H1 (cell line): ENCODE data around the gene ASXL1. TPM values are rescaled to one million over a fixed set of nuclear protein-coding genes. Genes with fewer than 3 reads are reported as not detected.

Source experiments
- CTCF ChIA-PET: fragments of 300-600 bp; sonication (Branson Sonifier 250); formaldehyde crosslinking; loops from one replicate; lab custom pipeline; 2021; ENCODE audit not compliant: partially characterized antibody; lab: Charles Lee
- POLR2A ChIA-PET: fragments of 300-600 bp; sonication (Branson Sonifier 250); formaldehyde crosslinking; loops from one replicate; lab custom pipeline; 2021; ENCODE audit warnings: inconsistent platforms; ENCODE audit not compliant: partially characterized antibody; lab: Charles Lee
- DNase-seq, 2 experiments: peaks; one replicate each; pipeline versions ENCODE4 v3.0.0 to v3.0.0-alpha.2; 2010 to 2022; ENCODE audit warnings: low spot score in 2 of 2, low read depth in 1 of 2, mixed read lengths in 1 of 2
- FAIRE-seq: peaks from 2 replicates; lab custom pipeline; 2011; peaks lifted over from hg19 to GRCh38; lab: Jason Lieb, UNC
- H2AFZ ChIP-seq: 2 replicates; pipeline ENCODE4 v1.8.1; 2012; ENCODE audit warnings: low read length, inconsistent platforms
- H2AK5ac ChIP-seq: 2 replicates; pipeline ENCODE4 v1.6.1; 2013; ENCODE audit warnings: low read depth, low read length
- H2BK120ac ChIP-seq: replicated peaks from 2 replicates; pipeline ENCODE3; 2013; ENCODE audit warnings: low read depth, low read length, inconsistent platforms
- H2BK12ac ChIP-seq: 2 replicates; pipeline ENCODE4 v1.6.1; 2013; ENCODE audit warnings: low read depth, low read length
- H2BK15ac ChIP-seq: 2 replicates; pipeline ENCODE4 v1.6.1; 2013; ENCODE audit warnings: low read length
- H2BK20ac ChIP-seq: 2 replicates; pipeline ENCODE4 v1.6.1; 2013; ENCODE audit warnings: low read length
- H2BK5ac ChIP-seq: 2 replicates; pipeline ENCODE4 v1.6.1; 2013; ENCODE audit warnings: low read depth, low read length
- H3K14ac ChIP-seq: 2 replicates; pipeline ENCODE4 v1.6.1; 2013; ENCODE audit warnings: inconsistent platforms; ENCODE audit not compliant: insufficient read length
- H3K18ac ChIP-seq: 2 replicates; pipeline ENCODE4 v1.6.1; 2013; ENCODE audit warnings: low read length; ENCODE audit errors: extremely low read depth
- H3K23ac ChIP-seq: 2 replicates; pipeline ENCODE4 v1.6.1; 2013; ENCODE audit warnings: inconsistent platforms; ENCODE audit not compliant: insufficient read length
- H3K23me2 ChIP-seq: 2 replicates; pipeline ENCODE4 v1.6.1; 2013; ENCODE audit warnings: low read depth, low read length
- H3K27ac ChIP-seq: 2 replicates; pipeline ENCODE4 v1.6.1; 2011; ENCODE audit warnings: low read depth, low read length, inconsistent platforms
- H3K27me3 ChIP-seq, 4 experiments: replicated peaks in 1 of 4; 1 replicate in 1 of 4; 2 replicates in 3 of 4; pipeline versions ENCODE4 v1.6.1 to v1.8.1; 2011 to 2013; ENCODE audit warnings: low read length in 3 of 4, mild to moderate bottlenecking in 3 of 4, inconsistent platforms in 2 of 4, mixed read lengths in 2 of 4, moderate library complexity in 1 of 4; ENCODE audit not compliant: control insufficient read depth in 3 of 4, insufficient read depth in 3 of 4; ENCODE audit errors: extremely low read depth in 1 of 4
- H3K36me3 ChIP-seq, 4 experiments: 2 replicates each; pipeline versions ENCODE4 v1.6.1 to v1.8.1; 2011 to 2013; ENCODE audit warnings: mild to moderate bottlenecking in 4 of 4, low read length in 3 of 4, moderate library complexity in 2 of 4, control low read depth in 1 of 4, inconsistent platforms in 1 of 4; ENCODE audit not compliant: insufficient read depth in 4 of 4, control insufficient read depth in 2 of 4
- H3K4ac ChIP-seq: replicated peaks from 2 replicates; pipeline ENCODE3; 2013; ENCODE audit warnings: low read length, low read depth, mixed read lengths, inconsistent platforms; ENCODE audit not compliant: insufficient read length
- H3K4me1 ChIP-seq, 4 experiments: replicated peaks in 1 of 4; 1 replicate in 1 of 4; 2 replicates in 3 of 4; pipeline versions ENCODE4 v1.6.1 to v1.8.1; 2011 to 2013; ENCODE audit warnings: low read length in 3 of 4, inconsistent platforms in 2 of 4, mixed read lengths in 1 of 4; ENCODE audit not compliant: insufficient read depth in 4 of 4, control insufficient read depth in 3 of 4
- H3K4me2 ChIP-seq, 2 experiments: 2 replicates each; pipeline versions ENCODE4 v1.6.1 to v1.8.1; 2011 to 2013; ENCODE audit warnings: low read depth in 2 of 2, low read length in 2 of 2, control low read depth in 1 of 2, inconsistent platforms in 1 of 2, mild to moderate bottlenecking in 1 of 2; ENCODE audit not compliant: insufficient read depth in 1 of 2
- H3K4me3 ChIP-seq, 4 experiments: fragments of 200-600, 300-600 bp in 1 of 4; sonication (generic), shearing (Covaris generic), sonication (Bioruptor Twin) in 1 of 4; 2 replicates each; pipeline versions ENCODE4 v1.5.1 to v1.8.1; 2011 to 2016; ENCODE audit warnings: low read length in 4 of 4, low read depth in 3 of 4, control low read depth in 2 of 4, inconsistent platforms in 2 of 4, mild to moderate bottlenecking in 2 of 4, mixed read lengths in 1 of 4, moderate library complexity in 1 of 4; ENCODE audit not compliant: insufficient read depth in 2 of 4; ENCODE audit errors: extremely low read depth in 1 of 4
- H3K56ac ChIP-seq: replicated peaks from 2 replicates; pipeline ENCODE3; 2013; ENCODE audit warnings: low read depth, mild to moderate bottlenecking, mixed read lengths, low read length, inconsistent platforms; ENCODE audit not compliant: insufficient read length
- H3K79me1 ChIP-seq: 2 replicates; pipeline ENCODE4 v1.6.1; 2013; ENCODE audit warnings: low read depth, low read length, control low read depth
- H3K79me2 ChIP-seq, 2 experiments: 2 replicates each; pipeline versions ENCODE4 v1.6.1 to v1.8.1; 2012 to 2013; ENCODE audit warnings: low read length in 2 of 2, mild to moderate bottlenecking in 2 of 2, inconsistent platforms in 1 of 2; ENCODE audit not compliant: insufficient read depth in 2 of 2, control insufficient read depth in 1 of 2
- H3K9ac ChIP-seq, 4 experiments: replicated peaks in 1 of 4; 1 replicate in 1 of 4; 2 replicates in 3 of 4; pipeline versions ENCODE4 v1.6.1 to v1.8.1; 2011 to 2013; ENCODE audit warnings: low read depth in 3 of 4, low read length in 3 of 4, control low read depth in 2 of 4, mild to moderate bottlenecking in 2 of 4, moderate library complexity in 2 of 4, inconsistent platforms in 1 of 4; ENCODE audit errors: extremely low read depth in 1 of 4
- H3K9me3 ChIP-seq, 2 experiments: 2 replicates each; pipeline versions ENCODE4 v1.6.1 to v1.8.1; 2012 to 2013; ENCODE audit warnings: mild to moderate bottlenecking in 2 of 2, moderate library complexity in 2 of 2, control low read depth in 1 of 2, inconsistent platforms in 1 of 2, low read depth in 1 of 2, low read length in 1 of 2, mixed read lengths in 1 of 2; ENCODE audit not compliant: insufficient read depth in 2 of 2
- H4K20me1 ChIP-seq, 2 experiments: replicated peaks in 1 of 2; 2 replicates each; pipeline versions ENCODE3 to v1.8.1; 2011 to 2013; ENCODE audit warnings: inconsistent platforms in 2 of 2, low read length in 2 of 2, mild to moderate bottlenecking in 1 of 2; ENCODE audit not compliant: insufficient read depth in 2 of 2, control insufficient read depth in 1 of 2
- H4K5ac ChIP-seq: 2 replicates; pipeline ENCODE4 v1.6.1; 2013; ENCODE audit warnings: low read length, low read depth, mixed read lengths, inconsistent platforms; ENCODE audit not compliant: insufficient read length
- H4K8ac ChIP-seq: 2 replicates; pipeline ENCODE4 v1.8.0; 2013; ENCODE audit warnings: mild to moderate bottlenecking, moderate library complexity, low read length, inconsistent platforms; ENCODE audit not compliant: insufficient read depth; ENCODE audit errors: extremely low read depth
- H4K91ac ChIP-seq: replicated peaks from 2 replicates; pipeline ENCODE3; 2013; ENCODE audit warnings: low read length, mixed read lengths, inconsistent platforms; ENCODE audit not compliant: insufficient read length
- ATF2 ChIP-seq: IDR thresholded peaks from 2 replicates; pipeline ENCODE4 v1.6.1; 2012; ENCODE audit warnings: low read length, inconsistent platforms
- CTBP2 ChIP-seq: IDR thresholded peaks from 2 replicates; pipeline ENCODE4 v1.7.0; 2011; ENCODE audit warnings: borderline replicate concordance, mild to moderate bottlenecking, moderate library complexity, mixed read lengths, low read length; ENCODE audit not compliant: insufficient read depth, insufficient read length
- CTCF ChIP-seq, 3 experiments: IDR thresholded peaks; 1 replicate in 2 of 3; 2 replicates in 1 of 3; pipeline versions ENCODE4 v1.5.1 to v1.6.1; 2011; ENCODE audit warnings: low read length in 3 of 3, mild to moderate bottlenecking in 3 of 3, inconsistent platforms in 2 of 3, low read depth in 1 of 3, moderate library complexity in 1 of 3; ENCODE audit not compliant: insufficient read depth in 1 of 3; ENCODE audit errors: control extremely low read depth in 1 of 3
- NRF1 ChIP-seq: IDR thresholded peaks from 2 replicates; pipeline ENCODE4 v1.6.1; 2011; ENCODE audit warnings: mild to moderate bottlenecking, low read depth, low read length, improper control_type of control experiment
- SP2 ChIP-seq: IDR thresholded peaks from 2 replicates; pipeline ENCODE4 v1.6.1; 2012; ENCODE audit warnings: mild to moderate bottlenecking, low read length, inconsistent platforms
- WGBS, 2 experiments: shearing (Covaris generic) in 1 of 2; methylation state at CpG; one replicate each; pipeline versions ENCODE4 v1.1.6 to v1.1.7; 2013 to 2015; ENCODE audit warnings: low lambda C conversion rate in 2 of 2, mixed read lengths in 2 of 2, inconsistent platforms in 1 of 2, low coverage in 1 of 2, missing lambda C conversion rate in 1 of 2; ENCODE audit not compliant: insufficient replicate concordance in 2 of 2, insufficient coverage in 1 of 2, insufficient read length in 1 of 2; ENCODE audit errors: extremely low coverage in 1 of 2, missing lambda C conversion rate in 1 of 2; 5-methylcytosine and 5-hydroxymethylcytosine counted together
- polyA plus RNA-seq, 7 experiments: library from polyadenylated mRNA; depleted of rRNA in 3 of 7; stranded (reverse) in 5 of 7; unstranded in 2 of 7; fragments of >200 nt in 5 of 7; fragments of 200-250 nt in 2 of 7; gene quantifications; 1 replicate in 5 of 7; 2 replicates in 1 of 7; 4 replicates in 1 of 7; pipeline versions ENCODE4 v1.2.1 to v1.2.3, GENCODE V29; 2011 to 2013; ENCODE audit warnings: missing spikeins in 2 of 7, mixed read lengths in 2 of 7
- total RNA-seq: library from RNA; stranded (reverse); fragmentation: NEBNext Ultra II Directional; extraction: Animal tissue kit (Norgen Biotek cat#: 25700); gene quantifications from 2 replicates; pipeline ENCODE4 v1.2.1, GENCODE V29; 2021

ASXL1 gene
- total and polyA plus RNA-seq, 2 of the 8 experiments (the other 6 are each of a cell fraction or from before 2014, with no cell fraction given) = 10.6 to 26.5 TPM

GRCh38 chr20:32479697-32480171 lies 121.6 kb downstream of the ASXL1 start:
- no peak overlapping the region for H3K4me3 ChIP-seq
- DNase-seq = no peak
- no peak overlapping the region for H2BK15ac ChIP-seq
- no peak overlapping the region for H3K18ac ChIP-seq
- H2BK120ac ChIP-seq = no peak overlapping the region
- no peaks in the 10 kb centered on the region for H3K9me3 ChIP-seq
- peaks cover 5% of the 10 kb centered on the region; the same call in 1 of the 2 replicates for H3K23me2 ChIP-seq
- 0 out of 2 replicates have a peak overlapping the region, but pooled peaks have one; percentile 39 for H2BK12ac ChIP-seq
- H3K56ac ChIP-seq = no peak overlapping the region
- H3K23ac ChIP-seq = no peak overlapping the region
- 88% methylated on average over 2 of the region's 2 CpGs; no CpG with 5 or more reads in 1 of the 2 experiments for WGBS, 2 experiments
- no peak overlapping the region for H3K9ac ChIP-seq
- no peak overlapping the region; a peak in 1 of 4 replicates for H3K4me2 ChIP-seq
- no peak for FAIRE-seq
- H3K4ac ChIP-seq = no peak overlapping the region
- TF ChIP-seq CTBP2 = no peak
- no peak for TF ChIP-seq SP2
- no peak for TF ChIP-seq CTCF (IDR thresholded peaks at IDR 0.05; ENCODE audit: control extremely low read depth in 1 of 3, insufficient read depth in 1 of 3, low read depth in 1 of 3, low read length in 3 of 3)
- no peak for TF ChIP-seq NRF1
- no peak for TF ChIP-seq ATF2
- POLR2A ChIA-PET = interaction anchor here (0.8 to 4.8 kb wide), 3 partner anchors 12 to 122 kb away, joined by 3 to 21 read pairs (median 4); no protein-coding TSS in a partner anchor
- no peak overlapping the region for H3K14ac ChIP-seq
- H2BK5ac ChIP-seq = no peak overlapping the region
- H2BK20ac ChIP-seq = no peak overlapping the region
- no peaks in the 10 kb centered on the region for H3K36me3 ChIP-seq
- no peak overlapping the region for H2AFZ ChIP-seq
- CTCF ChIA-PET = interaction anchor here (1.0 to 3.5 kb wide), 10 partner anchors 8 to 173 kb away, joined by 3 to 16 read pairs (median 4); no protein-coding TSS in a partner anchor
- H3K79me2 ChIP-seq = peaks cover 34 to 71% of the 10 kb centered on the region in 2 experiments
- H4K5ac ChIP-seq = no peak overlapping the region
- no peak overlapping the region for H3K27ac ChIP-seq
- no peaks in the 10 kb centered on the region for H3K27me3 ChIP-seq
- H4K8ac ChIP-seq = no peak overlapping the region
- peaks cover 28% of the 10 kb centered on the region for H3K79me1 ChIP-seq
- H4K91ac ChIP-seq = no peak overlapping the region
- peaks cover 14 to 45% of the 10 kb centered on the region in 2 experiments for H4K20me1 ChIP-seq
- H2AK5ac ChIP-seq = 0 out of 2 replicates have a peak overlapping the region, but pooled peaks have one; percentile 39
- H3K4me1 ChIP-seq = peaks cover 19 to 43% (median 36%) of the 10 kb centered on the region in 4 experiments
